K562 (cell line): Measurements from ENCODE around the gene CACNA1C. TPM values are rescaled to one million over a fixed set of nuclear protein-coding genes. Genes with fewer than 3 reads are reported as not detected.

ENCODE experiments used
- ATAC-seq: fragments of 200-7000 bp; cut with Tn5 transposase; 3 replicates; pipeline ENCODE4 v1.9.1; 2020; ENCODE audit warnings: moderate library complexity
- BruUV-seq: library from RNA; stranded (reverse); fragments of 400-500 nt; replicated peaks from 2 replicates; lab custom pipeline; 2021; lab: Mats Ljungman, UMichigan
- CTCF ChIA-PET: fragments of 300-600 bp; formaldehyde crosslinking; extraction: SDS; loops from one replicate; lab custom pipeline; 2021; ENCODE audit warnings: low intra/inter-chr PET ratio; lab: Yijun Ruan, JAX
- POLR2A ChIA-PET: fragments of 300-600, 350-650 bp; sonication (Branson Sonifier 250); formaldehyde crosslinking; extraction: SDS; loops from one replicate; lab custom pipeline; 2021; ENCODE audit warnings: antibody characterized with exemption, inconsistent platforms; lab: Yijun Ruan, JAX
- DNase-seq, 4 experiments: peaks; one replicate each; pipeline versions ENCODE4 v3.0.0 to v3.0.0-alpha.2; 2011 to 2018; ENCODE audit warnings: low spot score in 3 of 4, mixed read lengths in 3 of 4; ENCODE audit errors: extremely low read depth in 1 of 4
- FAIRE-seq: peaks from 2 replicates; lab custom pipeline; 2011; peaks lifted over from hg19 to GRCh38; lab: Jason Lieb, UNC
- H2AFZ ChIP-seq: 2 replicates; pipeline ENCODE4 v1.6.0; 2011; ENCODE audit warnings: low read depth, low read length, control low read depth, inconsistent platforms
- H3K27ac ChIP-seq: fragments of 200-600 bp; 3 replicates; pipeline ENCODE4 v1.8.0; 2011; ENCODE audit warnings: low read depth, mild to moderate bottlenecking, control low read depth, inconsistent platforms, low read length, moderate library complexity, mixed read lengths; ENCODE audit errors: extremely low read depth
- H3K27me3 ChIP-seq, 2 experiments: fragments of 300-600 bp in 1 of 2; 2 replicates in 1 of 2; 3 replicates in 1 of 2; pipeline versions ENCODE4 v1.6.0 to v1.8.0; 2011; ENCODE audit warnings: inconsistent platforms in 2 of 2, low read length in 2 of 2, mild to moderate bottlenecking in 1 of 2, mixed read lengths in 1 of 2, moderate library complexity in 1 of 2; ENCODE audit not compliant: control insufficient read depth in 2 of 2, insufficient read depth in 2 of 2
- H3K36me3 ChIP-seq: fragments of 300-600 bp; 3 replicates; pipeline ENCODE4 v1.8.0; 2011; ENCODE audit warnings: mild to moderate bottlenecking, low read length, inconsistent platforms; ENCODE audit not compliant: control insufficient read depth, insufficient read depth
- H3K4me1 ChIP-seq, 2 experiments: fragments of 200-600 bp in 1 of 2; replicated peaks in 1 of 2; 2 replicates in 1 of 2; 3 replicates in 1 of 2; pipeline versions ENCODE4 v1.5.1 to v1.8.0; 2011; ENCODE audit warnings: inconsistent platforms in 2 of 2, low read length in 2 of 2, mild to moderate bottlenecking in 1 of 2, mixed read lengths in 1 of 2, moderate library complexity in 1 of 2; ENCODE audit not compliant: control insufficient read depth in 2 of 2, insufficient read depth in 2 of 2
- H3K4me2 ChIP-seq: 2 replicates; pipeline ENCODE4 v1.6.1; 2011; ENCODE audit warnings: low read length, control low read depth, inconsistent platforms, mixed read lengths; ENCODE audit not compliant: insufficient read depth
- H3K4me3 ChIP-seq: fragments of 200-600 bp; sonication (generic), shearing (Covaris generic); 2 replicates; pipeline ENCODE4 v1.5.1; 2016; ENCODE audit warnings: control low read depth, inconsistent platforms
- H3K79me2 ChIP-seq: fragments of 200-600 bp; 3 replicates; pipeline ENCODE4 v1.8.0; 2011; ENCODE audit warnings: low read length, inconsistent platforms; ENCODE audit not compliant: control insufficient read depth, insufficient read depth
- H3K9ac ChIP-seq, 2 experiments: 2 replicates each; pipeline versions ENCODE4 v1.6.0 to v1.6.1; 2011; ENCODE audit warnings: low read depth in 2 of 2, low read length in 2 of 2, control low read depth in 1 of 2, inconsistent platforms in 1 of 2, mild to moderate bottlenecking in 1 of 2, mixed read lengths in 1 of 2; ENCODE audit not compliant: insufficient read depth in 1 of 2
- H3K9me1 ChIP-seq: one replicate; pipeline ENCODE4 v1.6.0; 2011; ENCODE audit warnings: inconsistent platforms, mild to moderate bottlenecking, low read length, moderate library complexity; ENCODE audit not compliant: control insufficient read depth, insufficient read depth
- H3K9me3 ChIP-seq: replicated peaks from 2 replicates; pipeline ENCODE4 v1.5.1; 2011; ENCODE audit warnings: low read depth, low read length, inconsistent platforms; ENCODE audit not compliant: control insufficient read depth, insufficient read depth
- H4K20me1 ChIP-seq: replicated peaks from 2 replicates; pipeline ENCODE4 v1.6.1; 2011; ENCODE audit warnings: low read length, inconsistent platforms, mixed read lengths; ENCODE audit not compliant: control insufficient read depth, insufficient read depth
- BMI1 ChIP-seq: fragments of 150-350 bp; IDR thresholded peaks from 2 replicates; pipeline ENCODE4 v1.6.1; 2014; ENCODE audit warnings: low read length
- CBX3 ChIP-seq, 2 experiments: IDR thresholded peaks; 1 replicate in 1 of 2; 2 replicates in 1 of 2; pipeline ENCODE4 v1.6.1; 2012; ENCODE audit warnings: inconsistent platforms in 2 of 2, low read length in 2 of 2, borderline replicate concordance in 1 of 2, control low read depth in 1 of 2
- E2F4 ChIP-seq: sonication (generic); formaldehyde crosslinking; IDR thresholded peaks from 2 replicates; pipeline ENCODE4 v1.8.0; 2022; ENCODE audit warnings: mild to moderate bottlenecking, low read depth, missing genetic modification reagents
- E2F5 ChIP-seq: sonication (generic); formaldehyde crosslinking; IDR thresholded peaks from 2 replicates; pipeline ENCODE4 v1.8.0; 2022; ENCODE audit warnings: mild to moderate bottlenecking, missing genetic modification reagents
- HEY1 ChIP-seq: fragments of 250-450 bp; sonication (Bioruptor Pico); IDR thresholded peaks from 2 replicates; pipeline ENCODE4 v1.5.0; 2020; ENCODE audit warnings: mild to moderate bottlenecking, moderate library complexity, borderline replicate concordance
- IFI16 ChIP-seq: fragments of 250-450 bp; sonication (Bioruptor Pico); IDR thresholded peaks from 2 replicates; pipeline ENCODE4 v2.1.2; 2022; ENCODE audit warnings: mild to moderate bottlenecking, inconsistent platforms
- LEF1 ChIP-seq: fragments of 450-650 bp; IDR thresholded peaks from 2 replicates; pipeline ENCODE4 v1.6.1; 2016; ENCODE audit warnings: mild to moderate bottlenecking
- MAFF ChIP-seq: IDR thresholded peaks from 2 replicates; pipeline ENCODE4 v1.6.1; 2012; ENCODE audit warnings: low read length, improper control_type of control experiment
- MEF2D ChIP-seq: conservative IDR thresholded peaks from 2 replicates; pipeline ENCODE4 v1.6.1; 2016; ENCODE audit warnings: low read depth, missing genetic modification characterization, missing compliant biosample characterization
- NFIC ChIP-seq: fragments of 450-650 bp; IDR thresholded peaks from 2 replicates; pipeline ENCODE4 v1.6.1; 2017; ENCODE audit warnings: mild to moderate bottlenecking, inconsistent platforms
- POU5F1 ChIP-seq: fragments of 150-350 bp; IDR thresholded peaks from 2 replicates; pipeline ENCODE4 v1.6.1; 2014; ENCODE audit warnings: borderline replicate concordance, low read length, low read depth, mild to moderate bottlenecking; ENCODE audit not compliant: partially characterized antibody
- SRSF7 ChIP-seq: fragments of 200-400 bp; formaldehyde crosslinking; optimal IDR thresholded peaks from 2 replicates; pipeline ENCODE3; 2017; ENCODE audit warnings: mild to moderate bottlenecking, low read depth, low read length
- STAT6 ChIP-seq: sonication (generic); formaldehyde crosslinking; IDR thresholded peaks from 2 replicates; pipeline ENCODE4 v1.8.1; 2023; ENCODE audit warnings: mild to moderate bottlenecking, missing genetic modification reagents
- TAF7 ChIP-seq: fragments of 450-650 bp; IDR thresholded peaks from 2 replicates; pipeline ENCODE4 v1.6.1; 2016; ENCODE audit warnings: missing genetic modification characterization, missing compliant biosample characterization
- ZNF217 ChIP-seq: sonication (generic); formaldehyde crosslinking; IDR thresholded peaks from 2 replicates; pipeline ENCODE4 v1.8.0; 2022; ENCODE audit warnings: mild to moderate bottlenecking, missing genetic modification reagents
- ZNF23 ChIP-seq: fragments of 250-450 bp; sonication (Bioruptor Pico); IDR thresholded peaks from 2 replicates; pipeline ENCODE4 v1.4.0; 2020; ENCODE audit warnings: mild to moderate bottlenecking
- ZNF77 ChIP-seq: fragments of 250-450 bp; sonication (Bioruptor Pico); IDR thresholded peaks from 2 replicates; pipeline ENCODE4 v1.5.0; 2020
- WGBS: fragments of 100-300 bp; shearing (Covaris generic); methylation state at CpG from one replicate; pipeline ENCODE4 v1.1.6; 2016; ENCODE audit warnings: low coverage, mixed read lengths; ENCODE audit not compliant: insufficient coverage; ENCODE audit errors: missing lambda C conversion rate; 5-methylcytosine and 5-hydroxymethylcytosine counted together
- in situ Hi-C: fragments of 300-500 bp; cut with MboI; formaldehyde crosslinking; loops from 4 replicates; pipeline ENCODE4 v1.15.0; 2018; ENCODE audit warnings: inconsistent platforms, mixed read lengths
- intact Hi-C: fragments of 100-400 bp; cut with micrococcal nuclease; formaldehyde crosslinking; loops from 2 replicates; pipeline ENCODE4 v1.14.2; 2022
- polyA plus RNA-seq, 8 experiments: library from polyadenylated mRNA; depleted of rRNA in 4 of 8; stranded (reverse) in 5 of 8; unstranded in 3 of 8; fragments of >200 nt; fragmentation: Nextera tagmentation in 2 of 8; fragmentation: Illumina TruSeq in 1 of 8; extraction: Ambion mirVana in 2 of 8; extraction: Trizol in 1 of 8; gene quantifications; 2 replicates each; pipeline versions ENCODE4 v1.2.1 to v1.2.3, GENCODE V29; 2011 to 2014; ENCODE audit warnings: inconsistent platforms in 1 of 8, missing spikeins in 1 of 8
- total RNA-seq, 7 experiments: library from RNA; depleted of rRNA in 6 of 7; stranded (reverse); fragments of >200 nt in 6 of 7; fragmentation: Illumina TruSeq in 2 of 7; extraction: Trizol in 2 of 7; gene quantifications; 2 replicates each; pipeline versions ENCODE4 v1.2.1 to v1.2.3, GENCODE V29; 2011 to 2021; ENCODE audit warnings: low replicate concordance in 1 of 7

The CACNA1C gene
- total and polyA plus RNA-seq, 9 of the 15 experiments (the other 6 are each of a cell fraction or from before 2014, with no cell fraction given): not detected

- TF ChIP-seq STAT6 (CRISPR knock-in tag) (no peak), E2F4 (CRISPR knock-in tag) (no peak), CBX3 (IDR thresholded peaks at IDR 0.05; ENCODE audit: borderline replicate concordance in 1 of 2, low read length in 2 of 2) (no peak), IFI16 (CRISPR knock-in tag) (no peak)
Observed at GRCh38 chr12:2242816-2243215, 190.0 kb downstream of the CACNA1C start (continued).

- ATAC-seq (no peak), FAIRE-seq (no peak), DNase-seq (no peak)
- no peak overlapping the region for H3K27ac ChIP-seq
- intact Hi-C loops (no loop called here), in situ Hi-C loops (no loop called here)
- H3K36me3 ChIP-seq: no peaks in the 10 kb centered on the region
- no TSS peak for BruUV-seq
- H2AFZ ChIP-seq: no peak overlapping the region
- WGBS: 0% methylated on average over 2 of the region's 2 CpGs
- H3K9ac ChIP-seq: no peak overlapping the region
- no peak overlapping the region for H3K4me2 ChIP-seq
- no peaks in the 10 kb centered on the region for H3K9me1 ChIP-seq
- ChIA-PET CTCF (no interaction called here), POLR2A (interaction anchor here (0.6 to 1.0 kb wide), 2 partner anchors 10 to 58 kb away, joined by 3 to 4 read pairs; no protein-coding TSS in a partner anchor)
- H3K79me2 ChIP-seq: no peaks in the 10 kb centered on the region
- H3K4me3 ChIP-seq: no peak overlapping the region
- no peaks in the 10 kb centered on the region for H3K9me3 ChIP-seq
- no peaks in the 10 kb centered on the region for H4K20me1 ChIP-seq
- no peaks in the 10 kb centered on the region for H3K4me1 ChIP-seq
- peaks cover 0 to 31% of the 10 kb centered on the region in 2 experiments; a peak in 2 of 5 replicates for H3K27me3 ChIP-seq
- TF ChIP-seq SRSF7 (no peak), MAFF (no peak), ZNF217 (no peak), MEF2D (no peak), ZNF23 (CRISPR knock-in tag) (no peak), NFIC (no peak), ZNF77 (CRISPR knock-in tag) (no peak), HEY1 (CRISPR knock-in tag) (no peak), POU5F1 (no peak), BMI1 (no peak), LEF1 (no peak), TAF7 (tag) (no peak), E2F5 (CRISPR knock-in tag) (no peak)
Observed at GRCh38 chr12:2243275-2243674, 190.5 kb downstream of the CACNA1C start.
